ENCODE results near the gene P2RY12.
"Not testable (repeated sequence)": the region's sequence is repeated elsewhere in the genome, so short reads cannot be mapped to it uniquely, and the experiment has no call there.

P2RY12 gene

GRCh38 chr3:151394611-151395010 is 10.1 kb upstream of the P2RY12 start:
- no peak overlapping the region for H3K4me3 ChIP-seq (ENCODE audit: low read length)
- DNase-seq (ENCODE audit: low read depth, low spot score): no peak

- no peak overlapping the region for H3K4me3 ChIP-seq (ENCODE audit: low read length)
- no peak for DNase-seq (ENCODE audit: low read depth, low spot score)
These were observed 9.4 kb upstream of the P2RY12 start for GRCh38 chr3:151393941-151394340.

GRCh38 chr3:151393146-151393830 is 8.7 kb upstream of the P2RY12 start:
- no peak overlapping the region for H3K4me3 ChIP-seq (ENCODE audit: low read length)
- no peak for DNase-seq (ENCODE audit: low read depth, low spot score)

- H3K4me3 ChIP-seq (ENCODE audit: low read length); DNase-seq (ENCODE audit: low read depth, low spot score): not testable (repeated sequence)
These were observed 7.6 kb upstream of the P2RY12 start for GRCh38 chr3:151392191-151392590.

- DNase-seq (ENCODE audit: low read depth, low spot score): no peak
- H3K4me3 ChIP-seq (ENCODE audit: low read length): no peak overlapping the region
These were observed 7.2 kb upstream of the P2RY12 start for GRCh38 chr3:151391720-151392119.

- no peak overlapping the region for H3K4me3 ChIP-seq (ENCODE audit: low read length)
These were observed 3.3 kb upstream of the P2RY12 start for GRCh38 chr3:151387842-151388241.

GRCh38 chr3:151387432-151387831 is 2.9 kb upstream of the P2RY12 start:
- DNase-seq (ENCODE audit: low read depth, low spot score): no peak
- H3K4me3 ChIP-seq (ENCODE audit: low read length): no peak overlapping the region

More at GRCh38 chr3:151387842-151388241, 3.3 kb upstream of the P2RY12 start:
- no peak for DNase-seq (ENCODE audit: low read depth, low spot score)

- DNase-seq (ENCODE audit: low read depth, low spot score): no peak
- no peak overlapping the region for H3K4me3 ChIP-seq (ENCODE audit: low read length)
These were observed 1.5 kb upstream of the P2RY12 start for GRCh38 chr3:151386056-151386455.

- no peak overlapping the region for H3K4me3 ChIP-seq (ENCODE audit: low read length)
These were observed 597 bp downstream of the P2RY12 start for GRCh38 chr3:151383956-151384355.

GRCh38 chr3:151383111-151383510 is 1.4 kb downstream of the P2RY12 start:
- H3K4me3 ChIP-seq (ENCODE audit: low read length): no peak overlapping the region
- no peak for DNase-seq (ENCODE audit: low read depth, low spot score)

More at GRCh38 chr3:151383956-151384355, 597 bp downstream of the P2RY12 start:
- no peak for DNase-seq (ENCODE audit: low read depth, low spot score)

- H3K4me3 ChIP-seq (ENCODE audit: low read length): no peak overlapping the region
- DNase-seq (ENCODE audit: low read depth, low spot score): no peak
These were observed 1.9 kb downstream of the P2RY12 start for GRCh38 chr3:151382671-151383070.

- H3K4me3 ChIP-seq (ENCODE audit: low read length): no peak overlapping the region
- DNase-seq (ENCODE audit: low read depth, low spot score): peak; percentile 5
These were observed 5.3 kb downstream of the P2RY12 start for GRCh38 chr3:151379083-151379734.

- no peak overlapping the region for H3K4me3 ChIP-seq (ENCODE audit: low read length)
- no peak for DNase-seq (ENCODE audit: low read depth, low spot score)
These were observed 6.7 kb downstream of the P2RY12 start for GRCh38 chr3:151377768-151378385.

GRCh38 chr3:151372063-151372820 is 12.3 kb downstream of the P2RY12 start:
- no peak overlapping the region for H3K4me3 ChIP-seq (ENCODE audit: low read length)
- no peak for DNase-seq (ENCODE audit: low read depth, low spot score)

GRCh38 chr3:151371526-151371925 is 13.0 kb downstream of the P2RY12 start:
- no peak for DNase-seq (ENCODE audit: low read depth, low spot score)
- H3K4me3 ChIP-seq (ENCODE audit: low read length): no peak overlapping the region

- no peak for DNase-seq (ENCODE audit: low read depth, low spot score)
- H3K4me3 ChIP-seq (ENCODE audit: low read length): no peak overlapping the region
These were observed 17.1 kb downstream of the P2RY12 start for GRCh38 chr3:151367448-151367847.

- no peak overlapping the region for H3K4me3 ChIP-seq (ENCODE audit: low read length)
- DNase-seq (ENCODE audit: low read depth, low spot score): no peak
These were observed 17.6 kb downstream of the P2RY12 start for GRCh38 chr3:151366993-151367392.

- H3K4me3 ChIP-seq (ENCODE audit: low read length): no peak overlapping the region
- no peak for DNase-seq (ENCODE audit: low read depth, low spot score)
These were observed 21.8 kb downstream of the P2RY12 start for GRCh38 chr3:151362751-151363174.

- no peak for DNase-seq (ENCODE audit: low read depth, low spot score)
- H3K4me3 ChIP-seq (ENCODE audit: low read length): no peak overlapping the region
These were observed 27.1 kb downstream of the P2RY12 start for GRCh38 chr3:151357463-151357850.

All from Jurkat, Clone E6-1 (cell line).